ENCODE results near the gene TTLL5. TPM values are rescaled to one million over a fixed set of nuclear protein-coding genes. Genes with fewer than 3 reads are reported as not detected.
"Not testable (repeated sequence)": the region's sequence is repeated elsewhere in the genome, so short reads cannot be mapped to it uniquely, and the experiment has no call there.

Gene TTLL5
- total RNA-seq, 3 donors from 2014 or later, result 21.9 to 66.6 (median 35.7) TPM

DNA sequence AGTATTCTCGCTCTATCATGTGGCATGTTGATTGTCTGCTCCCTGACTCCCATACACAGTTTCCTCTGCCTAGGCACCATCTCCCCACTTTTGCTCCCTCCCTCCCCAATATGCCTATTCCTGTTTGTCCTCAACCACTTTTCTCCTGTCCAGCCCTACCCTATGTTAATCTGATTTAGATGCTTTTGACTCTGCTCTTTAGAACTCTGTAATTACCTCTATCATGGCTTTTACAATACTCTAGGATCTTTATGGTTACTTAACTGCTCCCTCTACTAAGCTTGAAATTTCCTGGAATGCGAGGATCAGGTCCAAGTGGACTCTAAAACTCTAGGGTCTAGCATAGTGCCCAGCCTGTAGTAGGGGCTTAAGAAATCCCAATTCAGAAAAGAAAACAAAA lies 252.1 kb downstream of the TTLL5 start:
- intact Hi-C loops (cut with DNase I; ENCODE audit: low total_unique reads), result no loop called here
- H3K27ac ChIP-seq, result no peak overlapping the region
- no peaks in the 10 kb centered on the region for H3K36me3 ChIP-seq
- no peak overlapping the region for H3K4me3 ChIP-seq
- H3K27me3 ChIP-seq, result no peaks in the 10 kb centered on the region
- peaks cover 0 to 11% of the 10 kb centered on the region in 2 donors for H3K4me1 ChIP-seq
- no peak for DNase-seq (ENCODE audit: low spot score in 2 of 2)
- TF ChIP-seq POLR2AphosphoS5 (IDR thresholded peaks at IDR 0.05) (no peak), POLR2A (IDR thresholded peaks at IDR 0.05) (no peak)
- TF ChIP-seq, protein P1, sequence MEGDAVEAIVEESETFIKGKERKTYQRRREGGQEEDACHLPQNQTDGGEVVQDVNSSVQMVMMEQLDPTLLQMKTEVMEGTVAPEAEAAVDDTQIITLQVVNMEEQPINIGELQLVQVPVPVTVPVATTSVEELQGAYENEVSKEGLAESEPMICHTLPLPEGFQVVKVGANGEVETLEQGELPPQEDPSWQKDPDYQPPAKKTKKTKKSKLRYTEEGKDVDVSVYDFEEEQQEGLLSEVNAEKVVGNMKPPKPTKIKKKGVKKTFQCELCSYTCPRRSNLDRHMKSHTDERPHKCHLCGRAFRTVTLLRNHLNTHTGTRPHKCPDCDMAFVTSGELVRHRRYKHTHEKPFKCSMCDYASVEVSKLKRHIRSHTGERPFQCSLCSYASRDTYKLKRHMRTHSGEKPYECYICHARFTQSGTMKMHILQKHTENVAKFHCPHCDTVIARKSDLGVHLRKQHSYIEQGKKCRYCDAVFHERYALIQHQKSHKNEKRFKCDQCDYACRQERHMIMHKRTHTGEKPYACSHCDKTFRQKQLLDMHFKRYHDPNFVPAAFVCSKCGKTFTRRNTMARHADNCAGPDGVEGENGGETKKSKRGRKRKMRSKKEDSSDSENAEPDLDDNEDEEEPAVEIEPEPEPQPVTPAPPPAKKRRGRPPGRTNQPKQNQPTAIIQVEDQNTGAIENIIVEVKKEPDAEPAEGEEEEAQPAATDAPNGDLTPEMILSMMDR (IDR thresholded peaks at IDR 0.05), result no peak
- no peaks in the 10 kb centered on the region for H3K9me3 ChIP-seq

DNA sequence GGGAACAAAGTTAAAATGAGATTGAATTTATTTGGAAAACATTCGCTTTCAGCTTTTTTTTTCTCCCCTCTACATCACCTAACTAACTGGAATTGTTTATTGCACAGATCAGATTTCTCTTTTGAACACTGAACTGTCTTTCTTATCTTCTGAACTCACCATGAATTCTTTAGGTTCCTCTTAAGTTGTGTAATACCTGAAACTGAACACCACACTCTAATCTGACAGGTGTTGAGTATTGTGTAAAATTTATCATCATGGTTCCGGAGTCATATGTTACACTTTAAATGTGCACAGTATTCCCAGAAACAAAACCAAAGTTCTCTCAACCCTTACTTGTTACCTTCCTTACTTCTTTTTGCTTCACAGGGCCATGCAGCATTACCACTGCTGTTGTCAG lies 254.0 kb downstream of the TTLL5 start:
- TF ChIP-seq POLR2A (IDR thresholded peaks at IDR 0.05) (no peak), POLR2AphosphoS5 (IDR thresholded peaks at IDR 0.05) (no peak)
- TF ChIP-seq, protein P1 (IDR thresholded peaks at IDR 0.05), result no peak
- peaks cover 0 to 9% of the 10 kb centered on the region in 2 donors for H3K4me1 ChIP-seq
- H3K27me3 ChIP-seq, result no peaks in the 10 kb centered on the region
- no peak overlapping the region for H3K4me3 ChIP-seq
- intact Hi-C loops (cut with DNase I; ENCODE audit: low total_unique reads), result no loop called here
- H3K9me3 ChIP-seq, result no peaks in the 10 kb centered on the region
- DNase-seq (ENCODE audit: low spot score in 2 of 2), result no peak
- H3K27ac ChIP-seq, result no peak overlapping the region
- no peaks in the 10 kb centered on the region for H3K36me3 ChIP-seq

GRCh38 chr14:75917322-75917945 lies 256.4 kb downstream of the TTLL5 start:
- no peaks in the 10 kb centered on the region for H3K9me3 ChIP-seq
- DNase-seq (ENCODE audit: low spot score in 2 of 2), result no peak
- H3K27me3 ChIP-seq, result no peaks in the 10 kb centered on the region
- intact Hi-C loops (cut with DNase I; ENCODE audit: low total_unique reads), result no loop called here
- TF ChIP-seq POLR2AphosphoS5 (IDR thresholded peaks at IDR 0.05) (no peak), POLR2A (IDR thresholded peaks at IDR 0.05) (no peak)
- TF ChIP-seq, protein P1 (IDR thresholded peaks at IDR 0.05), result no peak
- H3K4me1 ChIP-seq, result no peaks in the 10 kb centered on the region
- H3K4me3 ChIP-seq, result no peak overlapping the region
- no peak overlapping the region for H3K27ac ChIP-seq
- no peaks in the 10 kb centered on the region for H3K36me3 ChIP-seq

DNA sequence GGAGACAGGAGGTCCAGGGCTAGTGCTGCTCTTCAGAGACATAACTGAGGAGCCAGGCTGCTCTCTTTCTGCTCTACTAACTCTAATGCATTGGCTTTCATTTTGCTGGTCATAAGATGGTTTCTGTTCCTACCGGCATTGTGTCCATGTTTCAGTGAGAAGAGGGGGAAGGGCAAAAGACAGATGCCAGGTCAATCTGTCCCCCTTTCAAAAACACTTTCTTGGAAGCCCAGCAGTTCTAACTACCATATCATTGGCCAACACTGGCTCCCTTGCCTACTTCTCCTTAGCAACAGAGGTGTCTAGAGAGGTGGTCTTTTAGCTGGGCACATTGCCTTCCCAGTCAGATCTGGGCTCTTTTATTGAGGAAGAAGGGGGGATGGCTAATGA lies 256.9 kb downstream of the TTLL5 start:
- DNase-seq (ENCODE audit: low spot score in 2 of 2), result no peak
- H3K9me3 ChIP-seq, result no peaks in the 10 kb centered on the region
- intact Hi-C loops (cut with DNase I; ENCODE audit: low total_unique reads), result no loop called here
- H3K4me3 ChIP-seq, result no peak overlapping the region
- no peaks in the 10 kb centered on the region for H3K27me3 ChIP-seq
- H3K4me1 ChIP-seq, result no peaks in the 10 kb centered on the region
- H3K36me3 ChIP-seq, result no peaks in the 10 kb centered on the region
- H3K27ac ChIP-seq, result no peak overlapping the region
- no peak for TF ChIP-seq POLR2AphosphoS5 (IDR thresholded peaks at IDR 0.05)
- TF ChIP-seq POLR2A (IDR thresholded peaks at IDR 0.05), result no peak
- TF ChIP-seq, protein P1 (IDR thresholded peaks at IDR 0.05), result no peak

DNA sequence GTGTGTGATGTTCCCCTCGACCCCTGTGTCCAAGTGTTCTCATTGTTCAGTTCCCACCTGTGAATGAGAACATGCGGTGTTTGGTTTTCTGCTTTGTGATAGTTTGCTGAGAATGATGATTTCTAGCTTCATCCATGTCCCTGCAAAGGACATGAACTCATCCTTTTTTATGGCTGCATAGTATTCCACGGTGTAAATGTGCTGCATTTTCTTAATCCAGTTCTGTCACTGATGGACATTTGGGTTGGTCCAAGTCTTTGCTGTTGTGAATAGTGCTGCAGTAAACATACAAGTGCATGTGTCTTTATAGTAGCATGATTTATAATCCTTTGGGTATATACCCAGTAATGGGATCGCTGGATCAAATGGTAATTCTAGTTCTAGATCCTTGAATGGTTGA lies 259.4 kb downstream of the TTLL5 start:
- H3K27me3 ChIP-seq; DNase-seq (ENCODE audit: low spot score in 2 of 2); intact Hi-C loops (cut with DNase I; ENCODE audit: low total_unique reads); H3K27ac ChIP-seq; H3K4me1 ChIP-seq; H3K9me3 ChIP-seq; H3K4me3 ChIP-seq; H3K36me3 ChIP-seq: not testable (repeated sequence)

DNA sequence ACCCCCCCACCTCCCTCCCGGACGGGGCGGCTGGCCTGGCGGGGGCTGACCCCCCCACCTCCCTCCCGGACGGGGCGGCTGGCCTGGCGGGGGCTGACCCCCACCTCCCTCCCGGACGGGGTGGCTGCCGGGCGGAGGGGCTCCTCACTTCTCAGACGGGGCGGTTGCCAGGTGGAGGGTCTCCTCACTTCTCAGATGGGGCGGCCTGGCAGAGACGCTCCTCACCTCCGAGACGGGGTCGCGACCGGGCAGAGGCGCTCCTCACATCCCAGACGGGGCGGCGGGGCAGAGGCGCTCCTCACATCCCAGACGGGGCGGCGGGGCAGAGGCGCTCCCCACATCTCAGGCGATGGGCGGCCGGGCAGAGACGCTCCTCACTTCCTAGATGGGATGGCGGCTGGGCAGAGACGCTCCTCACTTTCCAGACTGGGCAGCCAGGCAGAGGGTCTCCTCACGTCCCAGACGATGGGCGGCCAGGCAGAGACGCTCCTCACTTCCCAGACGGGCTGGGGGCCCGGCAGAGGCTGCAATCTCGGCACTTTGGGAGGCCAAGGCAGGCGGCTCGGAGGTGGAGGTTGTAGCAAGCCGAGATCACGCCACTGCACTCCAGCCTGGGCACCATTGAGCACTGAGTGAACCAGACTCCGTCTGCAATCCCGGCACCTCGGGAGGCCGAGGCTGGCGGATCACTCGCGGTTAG lies 264.2 kb downstream of the TTLL5 start:
- H3K27me3 ChIP-seq; intact Hi-C loops (cut with DNase I; ENCODE audit: low total_unique reads); H3K9me3 ChIP-seq; H3K4me3 ChIP-seq; H3K4me1 ChIP-seq; H3K36me3 ChIP-seq; H3K27ac ChIP-seq; DNase-seq (ENCODE audit: low spot score in 2 of 2): not testable (repeated sequence)
